GM12878 (cell line): ENCODE results near the gene JAG2.

Source experiments
- ATF2 ChIP-seq: IDR thresholded peaks from 2 replicates; pipeline ENCODE4 v1.6.1; 2012; ENCODE audit warnings: low read length, inconsistent platforms
- BHLHE40 ChIP-seq, 2 experiments: fragments of 450-650 bp in 1 of 2; IDR thresholded peaks; 2 replicates each; pipeline ENCODE4 v1.6.1; 2011 to 2017; ENCODE audit warnings: low read depth in 2 of 2, borderline replicate concordance in 1 of 2, improper control_type of control experiment in 1 of 2, low read length in 1 of 2, mild to moderate bottlenecking in 1 of 2
- CREB1 ChIP-seq: IDR thresholded peaks from 2 replicates; pipeline ENCODE4 v1.6.1; 2012; ENCODE audit warnings: low read depth, mild to moderate bottlenecking, inconsistent platforms
- ELK1 ChIP-seq: IDR thresholded peaks from 2 replicates; pipeline ENCODE4 v1.6.1; 2012; ENCODE audit warnings: low read depth, low read length, improper control_type of control experiment
- PAX5 ChIP-seq: IDR thresholded peaks from 2 replicates; pipeline ENCODE4 v1.6.1; 2011; ENCODE audit warnings: low read depth, low read length, borderline replicate concordance
- POLR2A ChIP-seq: IDR thresholded peaks from 2 replicates; pipeline ENCODE4 v1.6.1; 2011; ENCODE audit warnings: low read depth, mild to moderate bottlenecking, low read length
- RAD21 ChIP-seq: IDR thresholded peaks from 2 replicates; pipeline ENCODE4 v1.6.1; 2011; ENCODE audit warnings: mild to moderate bottlenecking, low read depth, low read length, moderate library complexity; ENCODE audit not compliant: insufficient read depth
- RELA ChIP-seq: fragments of 450-650 bp; IDR thresholded peaks from 2 replicates; pipeline ENCODE4 v1.8.0; 2014; ENCODE audit warnings: borderline replicate concordance; ENCODE audit not compliant: partially characterized antibody
- ZBED1 ChIP-seq: IDR thresholded peaks from 2 replicates; pipeline ENCODE4 v1.6.1; 2016; ENCODE audit warnings: borderline replicate concordance
- TF ChIP-seq, protein P1 (sequence below), 3 experiments: IDR thresholded peaks in 2 of 3; conservative IDR thresholded peaks in 1 of 3; 2 replicates each; pipeline ENCODE4 v1.5.1; 2011; ENCODE audit warnings: low read depth in 3 of 3, low read length in 3 of 3, mild to moderate bottlenecking in 3 of 3, control low read depth in 2 of 3, moderate library complexity in 2 of 3, inconsistent platforms in 1 of 3, mixed read lengths in 1 of 3; ENCODE audit not compliant: control insufficient read depth in 2 of 3, insufficient read depth in 1 of 3; ENCODE audit errors: extremely low read depth in 1 of 3

DNA sequence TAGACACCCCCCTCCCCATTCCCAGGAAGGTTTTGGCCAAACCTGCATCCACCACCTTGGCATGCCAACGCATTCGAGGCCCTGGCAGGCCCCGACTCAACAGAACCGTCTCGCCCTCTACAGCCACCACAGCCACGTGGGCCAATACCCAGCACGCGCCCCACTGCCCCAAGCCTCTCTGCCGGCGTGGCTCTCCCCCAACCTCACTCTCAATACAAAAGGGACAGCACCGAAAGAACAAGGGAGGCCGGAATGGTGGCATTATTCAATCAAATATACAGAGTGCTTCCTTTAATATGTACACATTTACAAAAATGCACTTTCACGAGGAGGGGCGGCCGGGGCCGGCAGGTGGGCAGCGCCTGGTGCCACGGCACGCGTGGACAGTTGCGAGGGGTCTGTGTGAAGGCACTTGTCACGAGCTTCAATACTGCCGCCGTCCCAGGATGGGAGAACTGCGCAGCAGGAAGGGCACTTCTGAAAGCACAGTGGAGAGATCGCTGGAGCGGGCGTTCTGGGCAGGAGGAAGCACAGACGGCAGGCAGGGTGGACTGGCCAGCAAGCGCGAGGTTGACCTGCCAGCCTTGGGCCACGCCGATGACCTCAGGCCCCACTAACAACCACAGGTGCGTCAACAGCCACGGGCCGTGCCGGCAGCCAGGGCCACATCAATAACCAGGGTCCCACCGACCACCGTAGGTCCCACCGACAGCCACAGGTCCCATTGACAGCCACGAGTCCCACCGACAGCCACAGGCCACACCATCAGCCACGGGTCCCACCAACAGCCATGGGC, 26.9 kb downstream of the JAG2 start:
- TF ChIP-seq ELK1: no peak
- no peak for TF ChIP-seq RAD21
- TF ChIP-seq, protein P1, sequence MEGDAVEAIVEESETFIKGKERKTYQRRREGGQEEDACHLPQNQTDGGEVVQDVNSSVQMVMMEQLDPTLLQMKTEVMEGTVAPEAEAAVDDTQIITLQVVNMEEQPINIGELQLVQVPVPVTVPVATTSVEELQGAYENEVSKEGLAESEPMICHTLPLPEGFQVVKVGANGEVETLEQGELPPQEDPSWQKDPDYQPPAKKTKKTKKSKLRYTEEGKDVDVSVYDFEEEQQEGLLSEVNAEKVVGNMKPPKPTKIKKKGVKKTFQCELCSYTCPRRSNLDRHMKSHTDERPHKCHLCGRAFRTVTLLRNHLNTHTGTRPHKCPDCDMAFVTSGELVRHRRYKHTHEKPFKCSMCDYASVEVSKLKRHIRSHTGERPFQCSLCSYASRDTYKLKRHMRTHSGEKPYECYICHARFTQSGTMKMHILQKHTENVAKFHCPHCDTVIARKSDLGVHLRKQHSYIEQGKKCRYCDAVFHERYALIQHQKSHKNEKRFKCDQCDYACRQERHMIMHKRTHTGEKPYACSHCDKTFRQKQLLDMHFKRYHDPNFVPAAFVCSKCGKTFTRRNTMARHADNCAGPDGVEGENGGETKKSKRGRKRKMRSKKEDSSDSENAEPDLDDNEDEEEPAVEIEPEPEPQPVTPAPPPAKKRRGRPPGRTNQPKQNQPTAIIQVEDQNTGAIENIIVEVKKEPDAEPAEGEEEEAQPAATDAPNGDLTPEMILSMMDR (IDR thresholded peaks at IDR 0.05 in 2 of 3, conservative IDR thresholded peaks at IDR 0.05 in 1 of 3; ENCODE audit: control insufficient read depth in 2 of 3, extremely low read depth in 1 of 3, insufficient read depth in 1 of 3, low read depth in 3 of 3, low read length in 3 of 3): no peak
- TF ChIP-seq PAX5: no peak
- TF ChIP-seq CREB1: no peak
- no peak for TF ChIP-seq BHLHE40 (IDR thresholded peaks at IDR 0.05; ENCODE audit: borderline replicate concordance in 1 of 2, low read depth in 2 of 2, low read length in 1 of 2)
- no peak for TF ChIP-seq POLR2A
- no peak for TF ChIP-seq ATF2
- no peak for TF ChIP-seq ZBED1
- no peak for TF ChIP-seq RELA
